NCI-H1092 (cell line): ENCODE results near the gene CIDEB.

ENCODE experiments used
- DNase-seq: peaks from one replicate; lab custom pipeline; 2025; lab: John Stamatoyannopoulos, UW

Gene CIDEB

DNA sequence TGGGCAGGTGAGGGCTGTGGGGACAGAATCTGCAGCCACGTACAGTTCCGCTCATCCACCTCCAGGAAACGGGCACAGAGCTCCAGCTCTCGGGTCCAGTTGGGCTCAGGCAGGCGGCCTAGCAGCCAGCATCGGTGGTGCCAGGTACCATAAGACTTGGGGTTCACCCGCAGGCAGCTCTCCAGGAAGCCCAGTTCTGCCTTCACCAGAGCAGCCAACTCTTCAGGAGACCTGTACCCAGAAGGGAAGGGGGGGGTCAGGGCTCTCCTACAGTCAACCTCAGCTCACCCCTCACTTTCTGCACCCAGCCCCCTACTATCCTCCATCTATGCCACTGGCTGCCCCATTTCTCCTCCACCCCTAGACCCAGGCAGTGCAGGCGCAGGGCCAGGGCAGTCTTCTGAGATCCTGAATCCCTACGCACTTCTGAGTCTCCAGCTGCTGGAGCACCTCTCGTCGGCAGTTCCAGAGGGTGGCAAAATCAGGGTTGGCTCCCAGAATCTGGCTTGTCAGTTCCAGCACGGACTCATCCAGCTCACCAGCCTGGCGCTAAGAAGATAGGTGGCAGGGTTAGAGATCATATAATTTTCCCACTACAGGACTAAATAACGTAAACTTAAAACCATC, 37.8 kb downstream of the CIDEB start:
- DNase-seq: no peak

GRCh38 chr14:24269368-24269767, 38.4 kb downstream of the CIDEB start:
- no peak for DNase-seq

DNA sequence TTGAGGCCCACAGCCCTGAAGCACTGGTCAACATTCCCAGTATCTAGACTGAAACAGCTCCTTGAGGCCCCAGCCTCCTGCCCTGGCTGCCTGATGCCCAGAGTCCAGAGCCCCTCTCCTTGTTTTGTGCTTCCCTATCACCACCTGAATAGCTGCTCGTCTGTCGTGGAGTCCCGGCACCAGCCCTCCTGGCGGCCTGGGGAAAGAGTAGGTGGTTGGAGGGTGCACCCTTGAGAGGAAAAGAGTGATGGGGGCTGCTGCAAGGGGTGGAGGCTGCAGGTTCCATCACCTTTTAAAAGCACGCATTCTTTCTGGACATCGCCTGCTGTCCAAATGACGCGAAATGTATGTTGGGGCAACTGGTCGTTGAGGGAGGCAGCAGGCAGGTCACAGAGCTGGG, 39.6 kb downstream of the CIDEB start:
- no peak for DNase-seq

GRCh38 chr14:24267516-24267915, 40.3 kb downstream of the CIDEB start:
- no peak for DNase-seq

DNA sequence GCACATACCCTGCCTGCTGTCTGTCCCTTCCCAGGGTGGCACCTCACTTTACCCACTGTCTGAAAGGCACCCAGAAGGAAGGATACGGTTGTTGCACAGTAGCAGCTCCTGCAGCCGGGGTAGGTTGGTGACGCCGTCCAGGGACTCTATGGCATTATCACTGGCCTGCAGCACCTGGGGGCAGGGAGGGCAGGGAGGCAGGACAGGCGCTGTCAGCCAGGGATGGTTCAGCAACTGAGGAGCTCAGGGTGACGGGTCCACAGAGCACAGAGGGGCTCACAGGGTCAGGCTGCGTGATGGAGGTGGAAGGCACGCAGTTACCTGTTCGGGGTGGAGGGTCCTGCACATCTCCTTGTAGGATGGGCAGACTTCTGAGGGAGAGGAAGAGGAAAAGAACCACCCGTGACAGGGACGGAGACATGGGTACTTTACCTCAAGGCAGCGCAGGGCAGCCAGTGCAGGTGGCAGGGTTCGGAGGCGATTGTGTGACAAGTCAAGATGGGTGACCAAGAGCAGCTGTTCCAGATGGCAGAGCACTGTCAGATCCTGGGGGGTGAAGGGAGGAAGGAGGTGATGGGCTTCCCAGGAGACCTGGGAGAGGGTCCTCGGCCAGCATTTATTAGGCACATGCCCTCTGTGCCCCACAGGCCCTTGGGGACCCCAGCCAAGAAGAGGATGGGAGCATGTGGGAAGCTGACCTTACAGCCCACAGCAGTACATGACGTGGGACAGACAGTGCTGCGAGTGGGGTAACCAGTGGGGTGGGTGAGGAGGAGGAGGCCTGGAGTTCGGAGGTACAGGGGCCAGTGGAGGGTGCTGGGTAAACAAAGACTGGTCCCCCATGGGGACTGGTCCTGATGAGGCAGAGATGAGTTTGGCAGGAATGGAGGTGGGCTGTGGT, 41.2 kb downstream of the CIDEB start:
- no peak for DNase-seq

DNA sequence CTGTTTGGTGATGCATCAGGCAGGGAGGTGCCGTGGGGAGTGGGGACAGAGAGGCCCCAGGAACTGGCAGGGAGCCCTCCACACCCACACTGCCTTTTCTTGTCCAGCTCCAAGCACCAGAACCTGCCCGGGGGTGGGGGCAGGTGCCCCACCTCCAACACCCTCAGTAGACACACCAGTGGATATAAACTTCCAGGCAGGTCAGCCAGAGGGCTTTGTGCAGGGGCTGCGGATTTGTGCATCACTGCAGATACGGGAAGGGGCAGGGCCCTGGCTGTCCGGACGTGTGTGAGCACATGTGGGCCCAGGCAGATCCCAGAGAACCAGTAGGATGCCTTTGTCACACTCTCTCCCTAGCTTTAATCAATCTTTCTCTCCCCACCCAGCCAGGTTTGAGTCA, 43.5 kb downstream of the CIDEB start:
- DNase-seq: no peak

GRCh38 chr14:24263848-24264247, 43.9 kb downstream of the CIDEB start:
- no peak for DNase-seq

GRCh38 chr14:24262821-24263733, 44.7 kb downstream of the CIDEB start, which contains the start of gene TGM1:
TSS of gene TGM1 (minus strand) at chr14:24263177. CDS start at chr14:24262352, 825 bp downstream.
- DNase-seq: no peak

DNA sequence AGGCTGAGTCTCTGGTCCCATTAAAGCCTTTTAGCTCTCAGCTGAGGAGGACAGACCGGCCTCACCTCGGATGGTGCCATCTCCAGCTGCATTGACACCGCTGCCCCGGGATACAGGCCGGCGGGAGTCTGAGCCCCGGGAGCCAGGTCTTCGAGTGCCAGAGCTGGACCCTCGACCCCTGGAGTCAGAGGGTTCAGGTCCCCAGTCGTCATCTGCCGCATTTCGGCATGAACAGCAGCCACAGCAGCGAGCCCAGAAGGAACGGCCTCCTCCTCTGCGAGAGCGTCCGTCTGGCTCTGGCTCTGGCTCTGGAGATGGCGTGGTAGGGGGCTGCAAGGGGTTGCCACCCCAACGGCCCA, 45.8 kb downstream of the CIDEB start:
- DNase-seq: no peak

GRCh38 chr14:24261256-24261968, 46.4 kb downstream of the CIDEB start:
- no peak for DNase-seq

DNA sequence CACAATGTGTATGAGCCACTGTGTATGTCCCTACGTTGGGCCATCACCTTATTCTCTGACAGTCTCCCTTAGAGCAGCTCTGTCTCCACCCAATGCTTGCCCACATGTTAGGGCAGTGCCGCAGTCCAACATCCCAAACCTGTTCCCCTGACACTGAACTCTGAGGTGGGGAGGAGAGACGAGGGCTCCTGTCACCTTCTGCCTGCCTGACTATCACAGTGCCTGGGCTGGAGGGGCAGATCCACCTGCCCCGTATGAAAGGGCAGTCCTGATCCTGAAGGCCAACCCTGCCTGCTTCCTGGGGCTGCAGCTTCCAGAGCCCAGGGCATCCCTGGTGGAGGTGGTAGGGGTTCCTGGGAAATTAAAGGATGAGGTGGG, 47.0 kb downstream of the CIDEB start:
- no peak for DNase-seq

- no peak for DNase-seq
Measured at GRCh38 chr14:24260026-24260779, 47.6 kb downstream of the CIDEB start.

- no peak for DNase-seq
Measured at GRCh38 chr14:24259282-24260025, 48.3 kb downstream of the CIDEB start.

DNA sequence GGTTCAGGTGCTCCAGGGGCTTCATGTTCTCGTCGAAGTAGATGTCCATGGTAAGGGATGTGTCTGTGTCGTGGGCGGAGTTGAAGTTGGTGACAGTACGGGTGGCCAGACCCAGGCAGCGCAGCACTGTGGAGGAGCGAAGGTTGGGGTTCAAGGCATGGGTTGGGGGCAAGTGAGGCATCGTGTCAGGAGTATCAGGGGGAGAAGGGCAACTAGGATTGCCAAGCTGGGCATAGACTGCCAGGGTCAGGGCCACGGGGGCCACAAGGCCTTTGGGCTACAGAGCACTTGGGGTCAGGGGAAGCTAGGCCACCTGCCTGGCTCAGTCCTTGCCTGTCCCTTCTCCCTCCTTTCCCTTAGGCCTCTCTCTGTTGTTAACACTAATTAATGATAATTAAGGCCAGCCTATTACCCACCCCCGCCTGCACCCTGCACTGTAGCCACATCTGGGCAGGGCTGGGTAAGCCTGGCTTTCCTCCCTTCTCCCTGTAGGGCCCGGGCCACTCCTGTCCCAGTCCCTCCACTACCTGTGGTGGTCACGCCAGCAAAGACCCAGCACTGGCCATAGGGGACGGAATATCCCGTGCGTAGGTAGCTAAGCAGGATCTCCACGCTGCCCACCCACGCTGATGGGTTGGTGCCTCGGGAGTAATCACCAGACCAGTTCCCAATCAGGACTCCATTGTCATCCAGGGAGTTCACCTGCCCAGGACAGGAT, 49.1 kb downstream of the CIDEB start:
- DNase-seq: no peak

DNA sequence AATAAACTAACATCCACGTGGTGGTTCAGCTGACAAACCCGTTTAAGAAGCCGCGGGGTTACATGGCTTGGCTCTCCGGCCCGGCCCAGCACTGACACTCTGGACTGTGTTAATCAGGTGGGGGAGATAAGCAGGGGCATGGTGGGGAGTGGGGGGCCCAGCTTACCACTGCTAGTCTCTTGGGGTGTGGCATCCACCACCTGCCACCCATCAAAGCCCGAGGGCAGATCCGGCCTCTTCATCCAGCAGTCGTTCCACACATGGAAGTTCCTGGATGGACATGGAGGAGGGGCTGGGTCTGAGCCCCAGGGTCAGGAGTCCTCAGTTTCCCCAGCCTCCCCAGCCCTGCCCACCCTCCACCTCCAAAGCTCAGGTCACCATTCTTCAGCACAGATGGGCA, 49.7 kb downstream of the CIDEB start:
- no peak for DNase-seq

- DNase-seq: no peak
Measured at GRCh38 chr14:24256960-24257359, 50.8 kb downstream of the CIDEB start.

GRCh38 chr14:24255931-24256711, 51.7 kb downstream of the CIDEB start:
- DNase-seq: no peak

DNA sequence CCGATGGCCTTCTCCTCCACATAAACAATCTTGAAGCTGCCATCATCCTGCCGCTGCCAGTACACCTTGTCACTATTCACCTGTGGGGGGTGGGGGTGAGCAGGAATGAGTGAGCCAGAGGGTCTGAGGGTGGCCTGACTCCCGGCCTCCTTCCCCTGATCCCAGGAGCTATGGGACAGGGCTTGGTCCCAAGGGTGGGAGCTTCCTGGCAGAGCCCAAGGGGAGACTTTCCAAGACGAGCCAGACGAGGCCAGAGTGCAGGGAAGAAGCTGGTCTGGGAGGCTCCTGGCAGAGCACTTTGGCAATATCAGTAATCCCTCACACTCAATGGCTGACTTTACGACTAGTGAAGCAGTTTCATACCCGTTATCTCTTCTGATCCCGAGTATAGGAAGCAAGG, 52.3 kb downstream of the CIDEB start:
- DNase-seq: no peak
